Measurements from ENCODE around the gene H2AZ2.

- TF ChIP-seq CTCF (IDR thresholded peaks at IDR 0.05) (no peak), POLR2A (IDR thresholded peaks at IDR 0.05) (no peak)
Measured at GRCh38 chr7:44784364-44784763, 63.5 kb downstream of the H2AZ2 start.

Data from lower leg skin (tissue), 3 donors.